ENCODE data around the gene PPM1H.

PPM1H gene

DNA sequence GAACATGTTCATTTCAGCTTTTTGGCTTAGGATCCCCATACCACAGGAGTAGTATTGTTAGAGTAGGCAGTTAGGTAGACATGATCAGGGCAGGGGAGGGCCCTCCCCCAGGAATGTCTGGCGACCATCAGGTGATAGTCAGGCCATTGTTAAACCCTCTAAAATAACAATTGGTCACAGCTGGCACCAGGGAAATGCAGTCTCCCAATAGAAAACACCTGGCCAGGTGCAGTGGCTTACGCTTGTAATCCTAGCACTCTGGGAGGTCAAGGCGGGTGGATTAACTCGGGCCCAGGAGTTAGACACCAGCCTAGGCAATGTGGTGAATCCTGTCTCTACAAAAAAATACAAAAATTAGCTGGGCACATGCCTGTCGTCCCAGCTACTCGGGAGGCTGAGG, 281.2 kb downstream of the PPM1H start:
- H3K27ac ChIP-seq: no peak overlapping the region
- no peak for DNase-seq
- TF ChIP-seq, protein P1, sequence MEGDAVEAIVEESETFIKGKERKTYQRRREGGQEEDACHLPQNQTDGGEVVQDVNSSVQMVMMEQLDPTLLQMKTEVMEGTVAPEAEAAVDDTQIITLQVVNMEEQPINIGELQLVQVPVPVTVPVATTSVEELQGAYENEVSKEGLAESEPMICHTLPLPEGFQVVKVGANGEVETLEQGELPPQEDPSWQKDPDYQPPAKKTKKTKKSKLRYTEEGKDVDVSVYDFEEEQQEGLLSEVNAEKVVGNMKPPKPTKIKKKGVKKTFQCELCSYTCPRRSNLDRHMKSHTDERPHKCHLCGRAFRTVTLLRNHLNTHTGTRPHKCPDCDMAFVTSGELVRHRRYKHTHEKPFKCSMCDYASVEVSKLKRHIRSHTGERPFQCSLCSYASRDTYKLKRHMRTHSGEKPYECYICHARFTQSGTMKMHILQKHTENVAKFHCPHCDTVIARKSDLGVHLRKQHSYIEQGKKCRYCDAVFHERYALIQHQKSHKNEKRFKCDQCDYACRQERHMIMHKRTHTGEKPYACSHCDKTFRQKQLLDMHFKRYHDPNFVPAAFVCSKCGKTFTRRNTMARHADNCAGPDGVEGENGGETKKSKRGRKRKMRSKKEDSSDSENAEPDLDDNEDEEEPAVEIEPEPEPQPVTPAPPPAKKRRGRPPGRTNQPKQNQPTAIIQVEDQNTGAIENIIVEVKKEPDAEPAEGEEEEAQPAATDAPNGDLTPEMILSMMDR (IDR thresholded peaks at IDR 0.05; ENCODE audit: low read depth, low read length, missing control alignments): no peak
- H3K27me3 ChIP-seq (replicated peaks): no peaks in the 10 kb centered on the region
- H3K4me3 ChIP-seq (ENCODE audit: low read depth, low read length): no peak overlapping the region
- H3K36me3 ChIP-seq (replicated peaks): no peaks in the 10 kb centered on the region
- in situ Hi-C loops (cut with HindIII; ENCODE audit: low pct_ligation_motif_present, low sequenced_read_pairs): no loop called here

DNA sequence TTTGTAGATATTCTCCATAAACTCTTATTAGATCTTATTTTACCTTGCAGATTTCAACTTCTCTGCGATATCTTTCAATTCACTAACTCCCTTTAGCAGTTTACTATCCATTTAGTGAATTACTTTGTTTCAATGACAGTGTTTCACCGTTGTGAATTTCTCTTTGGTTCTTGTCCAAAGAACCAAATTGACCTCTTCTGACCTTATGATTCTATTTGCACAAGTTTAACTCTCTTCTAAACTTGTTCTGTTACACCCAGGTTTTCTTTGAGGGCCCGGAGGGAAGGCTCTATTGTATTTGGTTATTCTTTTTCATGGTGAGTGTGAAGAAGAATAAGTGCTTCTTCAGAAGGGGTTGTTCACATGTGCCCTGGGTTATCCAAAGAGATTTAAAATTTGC, 281.6 kb downstream of the PPM1H start:
- TF ChIP-seq, protein P1 (IDR thresholded peaks at IDR 0.05; ENCODE audit: low read depth, low read length, missing control alignments): no peak
- H3K27me3 ChIP-seq (replicated peaks): no peaks in the 10 kb centered on the region
- no peaks in the 10 kb centered on the region for H3K36me3 ChIP-seq (replicated peaks)
- no peak overlapping the region for H3K4me3 ChIP-seq (ENCODE audit: low read depth, low read length)
- no peak for DNase-seq
- no peak overlapping the region for H3K27ac ChIP-seq
- in situ Hi-C loops (cut with HindIII; ENCODE audit: low pct_ligation_motif_present, low sequenced_read_pairs): no loop called here

DNA sequence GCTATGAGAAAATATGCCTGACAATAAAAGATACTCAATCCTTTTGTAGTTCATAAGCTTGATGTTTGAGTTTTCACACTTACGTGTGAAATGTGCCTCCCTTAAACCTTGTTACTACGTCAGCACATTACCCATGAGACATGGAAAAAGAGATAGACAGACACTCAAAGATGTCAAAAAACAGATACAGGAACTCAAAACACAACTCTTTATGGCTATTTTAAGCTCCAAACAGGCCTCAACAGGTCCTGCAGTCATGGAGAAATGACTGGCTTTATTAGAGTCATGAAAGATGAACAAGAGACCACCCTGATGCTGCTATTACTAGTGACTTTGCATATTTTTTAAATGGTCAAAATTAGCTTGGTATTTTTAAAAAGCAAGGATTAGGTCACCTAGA, 283.8 kb downstream of the PPM1H start:
- H3K27me3 ChIP-seq (replicated peaks): no peaks in the 10 kb centered on the region
- in situ Hi-C loops (cut with HindIII; ENCODE audit: low pct_ligation_motif_present, low sequenced_read_pairs): no loop called here
- DNase-seq: no peak
- TF ChIP-seq, protein P1 (IDR thresholded peaks at IDR 0.05; ENCODE audit: low read depth, low read length, missing control alignments): no peak
- H3K4me3 ChIP-seq (ENCODE audit: low read depth, low read length): no peak overlapping the region
- no peak overlapping the region for H3K27ac ChIP-seq
- H3K36me3 ChIP-seq (replicated peaks): no peaks in the 10 kb centered on the region

DNA sequence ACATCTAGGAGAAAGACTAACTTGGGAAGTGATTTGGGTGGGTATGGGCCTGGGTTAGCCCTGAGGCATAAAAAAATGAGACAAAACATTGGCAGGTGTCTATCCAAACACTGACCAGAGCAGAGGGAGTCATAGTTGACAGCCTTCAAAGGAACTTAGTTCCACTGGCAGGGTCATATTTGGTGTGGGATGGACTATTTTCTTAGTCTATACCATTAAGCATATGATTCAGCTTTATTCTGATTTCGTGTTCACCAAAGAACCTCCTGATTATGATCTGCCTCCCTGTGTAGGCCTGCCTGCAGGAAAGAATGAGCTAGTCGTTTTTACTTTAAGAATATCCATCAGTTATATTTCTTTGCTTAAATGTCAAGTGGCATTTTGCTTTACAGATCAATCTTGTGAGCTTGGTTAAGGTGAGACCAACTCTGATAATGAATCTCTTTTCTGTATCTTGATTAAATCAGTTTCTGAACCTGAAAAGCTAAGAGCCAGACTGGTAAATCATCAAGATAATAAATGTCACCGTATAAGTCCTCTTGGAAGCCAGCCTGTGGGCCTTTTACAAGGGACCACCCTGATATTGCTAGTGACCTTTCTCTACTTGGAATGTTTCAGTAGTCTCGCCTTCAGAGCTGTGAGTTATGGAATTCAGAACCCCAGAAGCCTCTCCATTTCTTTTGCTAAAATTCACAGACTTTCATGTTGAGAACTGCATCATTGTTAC, 285.4 kb downstream of the PPM1H start:
- Histone ChIP-seq H3K4me3 (ENCODE audit: low read depth, low read length) (no peak overlapping the region), H3K36me3 (replicated peaks) (no peaks in the 10 kb centered on the region), H3K27me3 (replicated peaks) (no peaks in the 10 kb centered on the region), H3K27ac (no peak overlapping the region)
- TF ChIP-seq, protein P1 (IDR thresholded peaks at IDR 0.05; ENCODE audit: low read depth, low read length, missing control alignments): no peak
- no peak for DNase-seq
- in situ Hi-C loops (cut with HindIII; ENCODE audit: low pct_ligation_motif_present, low sequenced_read_pairs): no loop called here

DNA sequence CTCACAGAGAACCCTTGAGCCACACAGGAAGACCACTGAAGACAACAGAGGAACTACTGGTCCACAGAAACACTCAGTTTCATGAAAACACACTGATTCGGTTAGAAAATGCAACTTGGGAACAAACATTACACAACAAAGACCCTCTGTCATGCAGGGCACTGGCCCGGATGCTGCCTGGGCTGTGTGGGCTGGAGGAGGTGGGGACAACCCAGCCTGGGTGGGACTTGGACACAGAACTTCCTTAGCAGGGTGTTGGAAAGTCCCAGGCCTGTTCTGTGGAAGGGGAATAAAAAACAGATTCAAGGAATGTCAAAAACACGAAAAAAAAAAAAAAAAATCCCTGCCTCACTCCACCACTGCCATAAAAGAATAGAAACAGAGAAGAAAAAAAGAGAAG, 287.4 kb downstream of the PPM1H start:
- H3K4me3 ChIP-seq (ENCODE audit: low read depth, low read length): no peak overlapping the region
- TF ChIP-seq, protein P1 (IDR thresholded peaks at IDR 0.05; ENCODE audit: low read depth, low read length, missing control alignments): no peak
- no peak for DNase-seq
- H3K36me3 ChIP-seq (replicated peaks): no peaks in the 10 kb centered on the region
- no peak overlapping the region for H3K27ac ChIP-seq
- in situ Hi-C loops (cut with HindIII; ENCODE audit: low pct_ligation_motif_present, low sequenced_read_pairs): no loop called here
- no peaks in the 10 kb centered on the region for H3K27me3 ChIP-seq (replicated peaks)

DNA sequence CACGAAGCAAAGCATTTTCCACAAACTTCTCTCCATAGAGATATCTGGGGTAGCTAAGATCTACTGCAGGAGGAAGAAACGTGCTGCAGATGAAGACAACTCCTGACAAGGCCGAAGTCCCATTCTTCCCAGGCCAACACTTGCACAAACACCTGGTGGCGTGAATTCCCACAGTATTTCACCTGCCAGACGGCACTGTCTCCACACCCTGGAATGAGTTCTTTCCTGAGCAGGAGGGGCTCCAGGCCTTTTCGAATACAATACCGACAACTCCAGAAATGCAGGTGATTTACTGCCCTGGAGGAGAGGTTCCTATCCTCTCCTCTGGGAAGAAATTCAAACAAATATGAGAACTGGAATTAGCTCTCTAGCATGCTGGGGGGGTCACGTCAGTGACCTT, 288.4 kb downstream of the PPM1H start:
- no peaks in the 10 kb centered on the region for H3K27me3 ChIP-seq (replicated peaks)
- H3K36me3 ChIP-seq (replicated peaks): no peaks in the 10 kb centered on the region
- in situ Hi-C loops (cut with HindIII; ENCODE audit: low pct_ligation_motif_present, low sequenced_read_pairs): no loop called here
- DNase-seq: no peak
- H3K4me3 ChIP-seq (ENCODE audit: low read depth, low read length): no peak overlapping the region
- H3K27ac ChIP-seq: no peak overlapping the region
- TF ChIP-seq, protein P1 (IDR thresholded peaks at IDR 0.05; ENCODE audit: low read depth, low read length, missing control alignments): no peak

Data from brain microvascular endothelial cell (primary cell).